HepG2 (cell line): ENCODE measurements around the gene TFPI. TPM values are rescaled to one million over a fixed set of nuclear protein-coding genes. Genes with fewer than 3 reads are reported as not detected.

ENCODE experiments used
- CREB1 ChIP-seq, 2 experiments: fragments of 450-650 bp in 1 of 2; IDR thresholded peaks; 2 replicates each; pipeline ENCODE4 v1.6.1; 2016 to 2017; ENCODE audit warnings: control low read depth in 1 of 2, mild to moderate bottlenecking in 1 of 2, missing compliant biosample characterization in 1 of 2, missing genetic modification characterization in 1 of 2
- FOXA1 ChIP-seq, 2 experiments: fragments of 450-650 bp in 1 of 2; sonication (generic) in 1 of 2; formaldehyde crosslinking in 1 of 2; IDR thresholded peaks; 2 replicates each; pipeline versions ENCODE4 v1.4.0 to v1.6.1; 2016 to 2020; ENCODE audit warnings: missing genetic modification reagents in 1 of 2
- KDM2A ChIP-seq: sonication (generic); formaldehyde crosslinking; IDR thresholded peaks from 2 replicates; pipeline ENCODE4 v1.4.0; 2020; ENCODE audit warnings: low read depth, missing genetic modification reagents, borderline replicate concordance
- MTA1 ChIP-seq: sonication (generic); formaldehyde crosslinking; IDR thresholded peaks from 2 replicates; pipeline ENCODE4 v1.4.0; 2020; ENCODE audit warnings: missing genetic modification reagents, mild to moderate bottlenecking, borderline replicate concordance
- MYC ChIP-seq: sonication (generic); formaldehyde crosslinking; IDR thresholded peaks from 2 replicates; pipeline ENCODE4 v1.9.0; 2021; ENCODE audit warnings: missing genetic modification reagents, borderline replicate concordance
- NAIF1 ChIP-seq: sonication (generic); formaldehyde crosslinking; IDR thresholded peaks from 2 replicates; pipeline ENCODE4 v1.5.0; 2020; ENCODE audit warnings: mild to moderate bottlenecking, missing genetic modification reagents, borderline replicate concordance
- NCOA2 ChIP-seq: sonication (generic); formaldehyde crosslinking; IDR thresholded peaks from 2 replicates; pipeline ENCODE4 v1.8.0; 2022; ENCODE audit warnings: inconsistent platforms
- SIN3A ChIP-seq: IDR thresholded peaks from 2 replicates; pipeline ENCODE4 v1.6.1; 2011; ENCODE audit warnings: low read depth, mild to moderate bottlenecking, control low read depth, low read length, borderline replicate concordance
- SP4 ChIP-seq: sonication (generic); formaldehyde crosslinking; IDR thresholded peaks from 2 replicates; pipeline ENCODE4 v1.8.1; 2023; ENCODE audit warnings: mild to moderate bottlenecking, missing genetic modification reagents
- TAF1 ChIP-seq: sonication (generic); formaldehyde crosslinking; IDR thresholded peaks from 2 replicates; pipeline ENCODE4 v1.4.0; 2020; ENCODE audit warnings: missing genetic modification reagents
- TBX2 ChIP-seq: sonication (generic); formaldehyde crosslinking; IDR thresholded peaks from 2 replicates; pipeline ENCODE4 v1.5.0; 2020; ENCODE audit warnings: missing genetic modification reagents, mild to moderate bottlenecking, borderline replicate concordance
- TEAD2 ChIP-seq: sonication (generic); formaldehyde crosslinking; IDR thresholded peaks from 2 replicates; pipeline ENCODE4 v1.9.0; 2021; ENCODE audit warnings: missing genetic modification reagents
- WIZ ChIP-seq: sonication (generic); formaldehyde crosslinking; IDR thresholded peaks from 2 replicates; pipeline ENCODE4 v1.5.1; 2020; ENCODE audit warnings: mild to moderate bottlenecking, missing genetic modification reagents
- ZBTB38 ChIP-seq: sonication (generic); formaldehyde crosslinking; IDR thresholded peaks from 2 replicates; pipeline ENCODE4 v1.5.1; 2020; ENCODE audit warnings: mild to moderate bottlenecking, missing genetic modification reagents
- ZKSCAN5 ChIP-seq: sonication (generic); formaldehyde crosslinking; IDR thresholded peaks from 2 replicates; pipeline ENCODE4 v1.5.1; 2020; ENCODE audit warnings: mild to moderate bottlenecking, missing genetic modification reagents
- ZNF10 ChIP-seq: sonication (generic); formaldehyde crosslinking; IDR thresholded peaks from 2 replicates; pipeline ENCODE4 v1.4.0; 2020; ENCODE audit warnings: mild to moderate bottlenecking, low read depth, missing genetic modification reagents, borderline replicate concordance
- ZNF12 ChIP-seq: sonication (generic); formaldehyde crosslinking; IDR thresholded peaks from 2 replicates; pipeline ENCODE4 v1.5.0; 2020; ENCODE audit warnings: missing genetic modification reagents
- ZNF143 ChIP-seq: sonication (generic); formaldehyde crosslinking; IDR thresholded peaks from 2 replicates; pipeline ENCODE4 v1.4.0; 2020; ENCODE audit warnings: missing genetic modification reagents
- ZNF543 ChIP-seq: sonication (generic); formaldehyde crosslinking; IDR thresholded peaks from 2 replicates; pipeline ENCODE4 v1.4.0; 2020; ENCODE audit warnings: mild to moderate bottlenecking, missing genetic modification reagents
- ZNF75D ChIP-seq: sonication (generic); formaldehyde crosslinking; IDR thresholded peaks from 2 replicates; pipeline ENCODE4 v1.8.1; 2023; ENCODE audit warnings: missing genetic modification reagents, mild to moderate bottlenecking, borderline replicate concordance
- ZSCAN30 ChIP-seq: sonication (generic); formaldehyde crosslinking; IDR thresholded peaks from 2 replicates; pipeline ENCODE4 v1.5.0; 2020; ENCODE audit warnings: mild to moderate bottlenecking, missing genetic modification reagents
- polyA plus RNA-seq, 8 experiments: library from polyadenylated mRNA; depleted of rRNA in 3 of 8; stranded (reverse) in 7 of 8; unstranded in 1 of 8; fragments of >200 nt; fragmentation: Illumina TruSeq in 4 of 8; extraction: Trizol in 4 of 8; gene quantifications; 2 replicates each; pipeline versions ENCODE4 v1.2.1 to v1.2.3, GENCODE V29; 2011 to 2016; ENCODE audit warnings: low read depth in 4 of 8, missing spikeins in 1 of 8, mixed read lengths in 1 of 8; ENCODE audit not compliant: insufficient read depth in 1 of 8
- total RNA-seq, 5 experiments: library from RNA; depleted of rRNA; stranded (reverse); fragments of >200 nt; fragmentation: Illumina TruSeq; extraction: Trizol; gene quantifications; 2 replicates each; pipeline ENCODE4 v1.2.3, GENCODE V29; 2016; ENCODE audit warnings: low read depth in 1 of 5
- TF ChIP-seq, protein P1 (sequence below): sonication (generic); formaldehyde crosslinking; IDR thresholded peaks from 2 replicates; pipeline ENCODE4 v1.4.0; 2020; ENCODE audit warnings: mild to moderate bottlenecking, missing genetic modification reagents, borderline replicate concordance
- TF ChIP-seq, protein P2 (sequence below): sonication (generic); formaldehyde crosslinking; IDR thresholded peaks from 2 replicates; pipeline ENCODE4 v1.4.0; 2020; ENCODE audit warnings: missing genetic modification reagents

Gene TFPI
- total and polyA plus RNA-seq, 2 of the 13 experiments (the other 11 are each of a cell fraction or from before 2014, with no cell fraction given) = 301 to 436 TPM

DNA sequence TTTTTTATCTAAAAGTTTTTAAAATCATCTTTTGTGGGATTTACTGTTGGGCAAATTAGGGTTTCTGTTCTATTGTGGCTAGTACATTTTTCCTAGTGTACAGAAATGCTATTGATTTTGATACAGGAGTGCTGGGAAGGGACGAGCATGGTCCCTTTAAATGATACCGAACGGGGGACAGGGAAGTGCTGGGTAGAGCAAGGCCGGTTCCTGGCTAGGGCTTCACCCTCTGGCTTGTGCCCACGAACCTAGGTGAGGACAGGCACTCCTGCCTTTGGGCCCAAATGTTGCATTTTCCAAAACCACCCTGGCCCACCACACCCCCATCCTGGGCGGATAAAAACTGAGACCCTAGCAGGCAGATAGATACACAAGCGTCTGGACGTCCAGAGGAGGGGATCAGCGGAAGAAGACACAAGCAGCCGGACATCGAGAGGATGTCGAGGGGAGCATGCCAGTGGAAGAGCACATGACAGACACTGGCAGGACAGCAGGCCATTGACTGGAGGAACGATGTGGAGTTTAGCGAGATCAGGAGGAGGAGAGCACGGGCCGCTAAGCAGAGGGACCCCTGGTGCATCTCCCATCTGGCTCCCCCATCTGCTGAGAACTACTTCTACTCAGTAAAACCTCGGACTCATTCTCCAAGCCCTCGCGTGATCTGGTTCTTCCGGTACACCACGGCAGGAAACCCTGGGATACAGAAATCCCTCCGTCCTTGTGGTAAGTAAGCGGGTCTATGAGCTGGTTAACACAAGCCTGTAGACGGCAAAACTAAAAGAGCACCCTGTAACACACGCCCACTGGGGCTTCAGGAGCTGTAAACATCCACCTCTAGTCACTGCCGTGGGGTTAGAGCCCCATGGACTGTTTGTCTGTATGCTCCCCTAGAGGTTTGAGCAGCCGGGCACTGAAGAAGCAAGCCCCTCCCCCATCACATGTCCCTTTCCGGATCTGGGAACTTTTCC, 92.7 kb downstream of the TFPI start (continued):
- TF ChIP-seq ZSCAN30 (CRISPR knock-in tag) = 0 out of 2 replicates have a peak, but pooled peaks have one; percentile 84
- TF ChIP-seq MYC = peak; percentile 76; the same call in 1 of the 2 replicates
- TF ChIP-seq ZNF12 (CRISPR knock-in tag) = peak; percentile 84
- peak; percentile 70; the same call in 1 of the 2 replicates for TF ChIP-seq ZKSCAN5
- peak; percentile 97 for TF ChIP-seq WIZ (CRISPR knock-in tag)
- peak; percentile 64 for TF ChIP-seq ZNF143 (CRISPR knock-in tag)
- no peak for TF ChIP-seq FOXA1 (IDR thresholded peaks at IDR 0.05)
- no peak; the same call in 1 of the 2 replicates for TF ChIP-seq FOXA1 (CRISPR knock-in tag; IDR thresholded peaks at IDR 0.05)
- peak; percentile 57; the same call in 1 of the 2 replicates for TF ChIP-seq ZNF543
- TF ChIP-seq, protein P1, sequence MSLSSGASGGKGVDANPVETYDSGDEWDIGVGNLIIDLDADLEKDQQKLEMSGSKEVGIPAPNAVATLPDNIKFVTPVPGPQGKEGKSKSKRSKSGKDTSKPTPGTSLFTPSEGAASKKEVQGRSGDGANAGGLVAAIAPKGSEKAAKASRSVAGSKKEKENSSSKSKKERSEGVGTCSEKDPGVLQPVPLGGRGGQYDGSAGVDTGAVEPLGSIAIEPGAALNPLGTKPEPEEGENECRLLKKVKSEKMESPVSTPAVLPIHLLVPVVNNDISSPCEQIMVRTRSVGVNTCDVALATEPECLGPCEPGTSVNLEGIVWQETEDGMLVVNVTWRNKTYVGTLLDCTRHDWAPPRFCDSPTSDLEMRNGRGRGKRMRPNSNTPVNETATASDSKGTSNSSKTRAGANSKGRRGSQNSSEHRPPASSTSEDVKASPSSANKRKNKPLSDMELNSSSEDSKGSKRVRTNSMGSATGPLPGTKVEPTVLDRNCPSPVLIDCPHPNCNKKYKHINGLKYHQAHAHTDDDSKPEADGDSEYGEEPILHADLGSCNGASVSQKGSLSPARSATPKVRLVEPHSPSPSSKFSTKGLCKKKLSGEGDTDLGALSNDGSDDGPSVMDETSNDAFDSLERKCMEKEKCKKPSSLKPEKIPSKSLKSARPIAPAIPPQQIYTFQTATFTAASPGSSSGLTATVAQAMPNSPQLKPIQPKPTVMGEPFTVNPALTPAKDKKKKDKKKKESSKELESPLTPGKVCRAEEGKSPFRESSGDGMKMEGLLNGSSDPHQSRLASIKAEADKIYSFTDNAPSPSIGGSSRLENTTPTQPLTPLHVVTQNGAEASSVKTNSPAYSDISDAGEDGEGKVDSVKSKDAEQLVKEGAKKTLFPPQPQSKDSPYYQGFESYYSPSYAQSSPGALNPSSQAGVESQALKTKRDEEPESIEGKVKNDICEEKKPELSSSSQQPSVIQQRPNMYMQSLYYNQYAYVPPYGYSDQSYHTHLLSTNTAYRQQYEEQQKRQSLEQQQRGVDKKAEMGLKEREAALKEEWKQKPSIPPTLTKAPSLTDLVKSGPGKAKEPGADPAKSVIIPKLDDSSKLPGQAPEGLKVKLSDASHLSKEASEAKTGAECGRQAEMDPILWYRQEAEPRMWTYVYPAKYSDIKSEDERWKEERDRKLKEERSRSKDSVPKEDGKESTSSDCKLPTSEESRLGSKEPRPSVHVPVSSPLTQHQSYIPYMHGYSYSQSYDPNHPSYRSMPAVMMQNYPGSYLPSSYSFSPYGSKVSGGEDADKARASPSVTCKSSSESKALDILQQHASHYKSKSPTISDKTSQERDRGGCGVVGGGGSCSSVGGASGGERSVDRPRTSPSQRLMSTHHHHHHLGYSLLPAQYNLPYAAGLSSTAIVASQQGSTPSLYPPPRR (CRISPR knock-in tag) = peak; percentile 75
- 0 out of 2 replicates have a peak, but pooled peaks have one; percentile 52 for TF ChIP-seq SP4 (CRISPR knock-in tag)
- TF ChIP-seq KDM2A (CRISPR knock-in tag) = peak; percentile 97
- peak; percentile 64; the same call in 1 of the 2 replicates for TF ChIP-seq ZNF75D (CRISPR knock-in tag)
- TF ChIP-seq TEAD2 (CRISPR knock-in tag) = peak; percentile 87; the same call in 1 of the 2 replicates
- no peak for TF ChIP-seq ZNF10 (CRISPR knock-in tag)
- no peak for TF ChIP-seq CREB1 (IDR thresholded peaks at IDR 0.05)
- peak; percentile 29; the same call in 1 of the 2 replicates for TF ChIP-seq CREB1 (CRISPR knock-in tag; IDR thresholded peaks at IDR 0.05)
- peak; percentile 46; the same call in 1 of the 2 replicates for TF ChIP-seq NCOA2
- peak; percentile 89; the same call in 1 of the 2 replicates for TF ChIP-seq MTA1 (CRISPR knock-in tag)
- TF ChIP-seq TBX2 = 0 out of 2 replicates have a peak, but pooled peaks have one; percentile 26
- peak; percentile 85; the same call in 1 of the 2 replicates for TF ChIP-seq SIN3A
- TF ChIP-seq, protein P2, sequence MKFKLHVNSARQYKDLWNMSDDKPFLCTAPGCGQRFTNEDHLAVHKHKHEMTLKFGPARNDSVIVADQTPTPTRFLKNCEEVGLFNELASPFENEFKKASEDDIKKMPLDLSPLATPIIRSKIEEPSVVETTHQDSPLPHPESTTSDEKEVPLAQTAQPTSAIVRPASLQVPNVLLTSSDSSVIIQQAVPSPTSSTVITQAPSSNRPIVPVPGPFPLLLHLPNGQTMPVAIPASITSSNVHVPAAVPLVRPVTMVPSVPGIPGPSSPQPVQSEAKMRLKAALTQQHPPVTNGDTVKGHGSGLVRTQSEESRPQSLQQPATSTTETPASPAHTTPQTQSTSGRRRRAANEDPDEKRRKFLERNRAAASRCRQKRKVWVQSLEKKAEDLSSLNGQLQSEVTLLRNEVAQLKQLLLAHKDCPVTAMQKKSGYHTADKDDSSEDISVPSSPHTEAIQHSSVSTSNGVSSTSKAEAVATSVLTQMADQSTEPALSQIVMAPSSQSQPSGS (CRISPR knock-in tag) = peak; percentile 91
- TF ChIP-seq ZBTB38 (CRISPR knock-in tag) = peak; percentile 95
- peak; percentile 62 for TF ChIP-seq TAF1
- peak; percentile 76; the same call in 1 of the 2 replicates for TF ChIP-seq NAIF1 (CRISPR knock-in tag)
